OCI-LY3 (cell line): ENCODE measurements around the gene SNTG2.
"Not testable (repeated sequence)": the region's sequence is repeated elsewhere in the genome, so short reads cannot be mapped to it uniquely, and the experiment has no call there.

Experiments used
- H2AFZ ChIP-seq: fragments of 200-600, 300-600 bp; shearing (Covaris generic); 2 replicates; pipeline ENCODE4 v1.6.0; 2014; ENCODE audit warnings: antibody characterized with exemption, low read depth, low read length
- H3K27ac ChIP-seq: fragments of 200-600, 300-600 bp; sonication (generic); 2 replicates; pipeline ENCODE4 v1.5.1; 2014; ENCODE audit warnings: mild to moderate bottlenecking, low read length, moderate library complexity, mixed read lengths
- H3K27me3 ChIP-seq: fragments of 200-600, 300-600 bp; sonication (generic); 2 replicates; pipeline ENCODE4 v1.6.1; 2014; ENCODE audit warnings: low read depth, low read length, mixed read lengths
- H3K36me3 ChIP-seq: fragments of 200-600, 300-600 bp; sonication (generic); replicated peaks from 2 replicates; pipeline ENCODE3; 2014; ENCODE audit warnings: low read depth, low read length, mixed read lengths
- H3K4me1 ChIP-seq: fragments of 300-600, 200-600 bp; sonication (generic); 2 replicates; pipeline ENCODE4 v1.6.1; 2014; ENCODE audit warnings: low read length, mixed read lengths
- H3K4me2 ChIP-seq: fragments of 200-600, 300-600 bp; sonication (generic); 2 replicates; pipeline ENCODE4 v1.6.1; 2014; ENCODE audit warnings: low read length, mixed read lengths
- H3K4me3 ChIP-seq: fragments of 300-600, 200-600 bp; sonication (generic); 2 replicates; pipeline ENCODE4 v1.5.1; 2014; ENCODE audit warnings: antibody characterized with exemption, mild to moderate bottlenecking, low read length, moderate library complexity
- H3K79me2 ChIP-seq: fragments of 300-600, 200-600 bp; shearing (Covaris generic); 2 replicates; pipeline ENCODE4 v1.6.1; 2014; ENCODE audit warnings: mild to moderate bottlenecking, low read length, mixed read lengths
- H3K9ac ChIP-seq: fragments of 300-600, 200-600 bp; shearing (Covaris generic); 2 replicates; pipeline ENCODE4 v1.6.0; 2014; ENCODE audit warnings: mild to moderate bottlenecking, low read length, moderate library complexity
- H3K9me3 ChIP-seq: fragments of 200-600, 300-600 bp; shearing (Covaris generic); 2 replicates; pipeline ENCODE4 v1.6.1; 2014; ENCODE audit warnings: low read length, mixed read lengths; ENCODE audit not compliant: insufficient read depth
- H4K20me1 ChIP-seq: fragments of 200-600, 300-600 bp; sonication (generic); 2 replicates; pipeline ENCODE4 v1.6.1; 2016; ENCODE audit warnings: low read length, mixed read lengths; ENCODE audit not compliant: insufficient read depth
- CTCF ChIP-seq: fragments of 200-600, 300-600 bp; sonication (generic); IDR thresholded peaks from 2 replicates; pipeline ENCODE4 v1.5.1; 2014; ENCODE audit warnings: antibody characterized with exemption, low read length, low read depth
- EZH2phosphoT487 ChIP-seq: fragments of 200-600 bp; shearing (Covaris generic); IDR thresholded peaks from 2 replicates; pipeline ENCODE4 v1.6.1; 2018; ENCODE audit warnings: antibody characterized with exemption, mixed run types, low read depth

The SNTG2 gene

GRCh38 chr2:1226766-1227165 is 276.1 kb downstream of the SNTG2 start:
- H3K4me2 ChIP-seq: no peak overlapping the region

GRCh38 chr2:1227274-1227900 is 276.7 kb downstream of the SNTG2 start:
- no peaks in the 10 kb centered on the region for H3K27me3 ChIP-seq
- H3K9me3 ChIP-seq: no peaks in the 10 kb centered on the region
- H3K4me2 ChIP-seq: no peak overlapping the region
- no peak overlapping the region for H2AFZ ChIP-seq
- H3K36me3 ChIP-seq: no peaks in the 10 kb centered on the region
- no peaks in the 10 kb centered on the region for H3K4me1 ChIP-seq
- TF ChIP-seq CTCF: no peak
- no peak for TF ChIP-seq EZH2phosphoT487
- no peaks in the 10 kb centered on the region for H4K20me1 ChIP-seq
- no peak overlapping the region for H3K9ac ChIP-seq
- H3K27ac ChIP-seq: no peak overlapping the region
- H3K79me2 ChIP-seq: no peaks in the 10 kb centered on the region
- H3K4me3 ChIP-seq: no peak overlapping the region

More at GRCh38 chr2:1226766-1227165, 276.1 kb downstream of the SNTG2 start:
- Histone ChIP-seq H3K27me3 (no peaks in the 10 kb centered on the region), H3K79me2 (no peaks in the 10 kb centered on the region), H3K4me3 (no peak overlapping the region), H3K36me3 (no peaks in the 10 kb centered on the region), H3K9ac (no peak overlapping the region), H3K4me1 (no peaks in the 10 kb centered on the region), H3K9me3 (no peaks in the 10 kb centered on the region), H3K27ac (no peak overlapping the region), H4K20me1 (no peaks in the 10 kb centered on the region), H2AFZ (no peak overlapping the region)
- TF ChIP-seq CTCF: no peak
- no peak for TF ChIP-seq EZH2phosphoT487

- H3K36me3 ChIP-seq, H3K9ac ChIP-seq, H3K79me2 ChIP-seq, H4K20me1 ChIP-seq, H3K4me1 ChIP-seq, H3K4me3 ChIP-seq, H3K4me2 ChIP-seq, H3K27ac ChIP-seq, H3K27me3 ChIP-seq, H2AFZ ChIP-seq, H3K9me3 ChIP-seq: not testable (repeated sequence)
Measured at GRCh38 chr2:1229596-1229995, 278.9 kb downstream of the SNTG2 start.

GRCh38 chr2:1230155-1230893 is 279.7 kb downstream of the SNTG2 start:
- Histone ChIP-seq H4K20me1 (no peaks in the 10 kb centered on the region), H3K4me3 (no peak overlapping the region), H3K27me3 (no peaks in the 10 kb centered on the region), H2AFZ (no peak overlapping the region), H3K4me1 (no peaks in the 10 kb centered on the region), H3K4me2 (no peak overlapping the region), H3K36me3 (no peaks in the 10 kb centered on the region), H3K79me2 (no peaks in the 10 kb centered on the region), H3K27ac (no peak overlapping the region), H3K9me3 (no peaks in the 10 kb centered on the region), H3K9ac (no peak overlapping the region)
- TF ChIP-seq EZH2phosphoT487 (no peak), CTCF (no peak)
